IMR-90 (cell line): ENCODE results near the gene ZNF280C. TPM values are rescaled to one million over a fixed set of nuclear protein-coding genes. Genes with fewer than 3 reads are reported as not detected.

Source experiments
- ATAC-seq: fragments of 200-7000 bp; cut with Tn5 transposase; 2 replicates; pipeline ENCODE4 v1.9.1; 2020; ENCODE audit warnings: low read depth, mild to moderate bottlenecking, moderate library complexity
- BruUV-seq: library from RNA; stranded (reverse); fragments of 400-500 nt; replicated peaks from 2 replicates; lab custom pipeline; 2021; lab: Mats Ljungman, UMichigan
- CTCF ChIA-PET: fragments of 300-600 bp; formaldehyde crosslinking; extraction: SDS; loops from one replicate; lab custom pipeline; 2021; ENCODE audit warnings: antibody characterized with exemption; lab: Yijun Ruan, JAX
- POLR2A ChIA-PET: fragments of 300-600 bp; sonication (Branson Sonifier 250); formaldehyde crosslinking; loops from one replicate; lab custom pipeline; 2022; ENCODE audit warnings: antibody characterized with exemption; ENCODE audit not compliant: unreplicated experiment; lab: Charles Lee
- DNase-seq: peaks from one replicate; pipeline ENCODE4 v3.0.0; 2013
- H2AFZ ChIP-seq: replicated peaks from 2 replicates; pipeline ENCODE3; 2013; ENCODE audit warnings: low read length, mild to moderate bottlenecking; ENCODE audit not compliant: poor library complexity
- H2AK5ac ChIP-seq: 2 replicates; pipeline ENCODE4 v1.6.1; 2013; ENCODE audit warnings: low read depth, low read length, inconsistent platforms
- H2AK9ac ChIP-seq: replicated peaks from 2 replicates; pipeline ENCODE3; 2013; ENCODE audit warnings: mild to moderate bottlenecking, low read depth, low read length, moderate library complexity; ENCODE audit not compliant: poor library complexity
- H2BK120ac ChIP-seq: 2 replicates; pipeline ENCODE4 v1.6.1; 2013; ENCODE audit warnings: low read depth, low read length, inconsistent platforms
- H2BK15ac ChIP-seq: 3 replicates; pipeline ENCODE4 v1.6.1; 2013; ENCODE audit warnings: low read depth, low read length, inconsistent platforms
- H2BK20ac ChIP-seq: 2 replicates; pipeline ENCODE4 v1.6.1; 2013; ENCODE audit warnings: low read depth, mild to moderate bottlenecking, inconsistent platforms, low read length, moderate library complexity
- H2BK5ac ChIP-seq: 2 replicates; pipeline ENCODE4 v1.6.1; 2013; ENCODE audit warnings: mild to moderate bottlenecking, low read depth, low read length, inconsistent platforms; ENCODE audit not compliant: poor library complexity, severe bottlenecking
- H3K14ac ChIP-seq: replicated peaks from 2 replicates; pipeline ENCODE4 v1.6.1; 2013; ENCODE audit warnings: low read depth, low read length, inconsistent platforms
- H3K18ac ChIP-seq: 2 replicates; pipeline ENCODE4 v1.6.1; 2013; ENCODE audit warnings: low read depth, low read length, control low read depth
- H3K23ac ChIP-seq: 2 replicates; pipeline ENCODE4 v1.6.1; 2013; ENCODE audit warnings: low read depth, low read length, inconsistent platforms
- H3K27ac ChIP-seq: 2 replicates; pipeline ENCODE4 v1.5.1; 2013; ENCODE audit warnings: mild to moderate bottlenecking, control low read depth, low read length; ENCODE audit not compliant: insufficient read depth
- H3K27me3 ChIP-seq: 2 replicates; pipeline ENCODE4 v1.6.1; 2013; ENCODE audit warnings: low read length; ENCODE audit not compliant: control insufficient read depth, insufficient read depth
- H3K36me3 ChIP-seq: 2 replicates; pipeline ENCODE4 v1.6.1; 2013; ENCODE audit warnings: low read length, mixed read lengths; ENCODE audit not compliant: control insufficient read depth, insufficient read depth
- H3K4ac ChIP-seq: 2 replicates; pipeline ENCODE4 v1.6.1; 2013; ENCODE audit warnings: low read depth, low read length, inconsistent platforms
- H3K4me1 ChIP-seq: 2 replicates; pipeline ENCODE4 v1.6.1; 2013; ENCODE audit warnings: low read length, mixed read lengths; ENCODE audit not compliant: control insufficient read depth, insufficient read depth
- H3K4me2 ChIP-seq: 2 replicates; pipeline ENCODE4 v1.6.1; 2013; ENCODE audit warnings: low read depth, mild to moderate bottlenecking, control low read depth, low read length, moderate library complexity
- H3K4me3 ChIP-seq: 2 replicates; pipeline ENCODE4 v1.5.1; 2013; ENCODE audit warnings: low read depth, mild to moderate bottlenecking, control low read depth, low read length, moderate library complexity; ENCODE audit not compliant: insufficient read depth
- H3K56ac ChIP-seq: 2 replicates; pipeline ENCODE4 v1.6.1; 2013; ENCODE audit warnings: low read length, inconsistent platforms; ENCODE audit not compliant: insufficient read depth; ENCODE audit errors: extremely low read depth
- H3K79me1 ChIP-seq, 2 experiments: 2 replicates each; pipeline ENCODE4 v1.6.1; 2013; ENCODE audit warnings: low read length in 2 of 2, inconsistent platforms in 1 of 2, low read depth in 1 of 2
- H3K9ac ChIP-seq: 2 replicates; pipeline ENCODE4 v1.6.1; 2013; ENCODE audit warnings: low read depth, low read length, control low read depth
- H3K9me1 ChIP-seq: 2 replicates; pipeline ENCODE4 v1.6.1; 2013; ENCODE audit warnings: low read length, inconsistent platforms; ENCODE audit not compliant: insufficient read depth
- H3K9me3 ChIP-seq: 2 replicates; pipeline ENCODE4 v1.6.1; 2013; ENCODE audit warnings: low read length; ENCODE audit not compliant: control insufficient read depth, insufficient read depth
- H4K20me1 ChIP-seq: 2 replicates; pipeline ENCODE4 v1.6.1; 2013; ENCODE audit warnings: low read length, inconsistent platforms; ENCODE audit not compliant: insufficient read depth
- H4K5ac ChIP-seq: 2 replicates; pipeline ENCODE4 v1.6.1; 2013; ENCODE audit warnings: mild to moderate bottlenecking, low read depth, low read length, control low read depth
- H4K8ac ChIP-seq, 2 experiments: 2 replicates each; pipeline ENCODE4 v1.6.1; 2013; ENCODE audit warnings: low read depth in 2 of 2, low read length in 2 of 2, control low read depth in 1 of 2, inconsistent platforms in 1 of 2
- H4K91ac ChIP-seq: 2 replicates; pipeline ENCODE4 v1.6.1; 2013; ENCODE audit warnings: low read depth, low read length, inconsistent platforms; ENCODE audit not compliant: insufficient read depth
- BHLHE40 ChIP-seq: fragments of 150-350 bp; IDR thresholded peaks from 2 replicates; pipeline ENCODE4 v1.6.1; 2016; ENCODE audit warnings: mild to moderate bottlenecking, low read depth, low read length
- CHD1 ChIP-seq: IDR thresholded peaks from 2 replicates; pipeline ENCODE4 v1.6.1; 2012; ENCODE audit warnings: low read depth, low read length, improper control_type of control experiment
- FOS ChIP-seq: fragments of 150-350 bp; IDR thresholded peaks from 2 replicates; pipeline ENCODE4 v1.6.1; 2016; ENCODE audit warnings: low read depth, low read length
- MAFK ChIP-seq: IDR thresholded peaks from 2 replicates; pipeline ENCODE4 v1.6.1; 2012; ENCODE audit warnings: low read depth, low read length, improper control_type of control experiment
- MXI1 ChIP-seq: IDR thresholded peaks from 2 replicates; pipeline ENCODE4 v1.6.1; 2012; ENCODE audit warnings: low read depth, mild to moderate bottlenecking, low read length, moderate library complexity, borderline replicate concordance
- RCOR1 ChIP-seq: IDR thresholded peaks from 2 replicates; pipeline ENCODE4 v1.6.1; 2012; ENCODE audit warnings: mild to moderate bottlenecking, low read length, improper control_type of control experiment; ENCODE audit not compliant: insufficient replicate concordance
- RFX5 ChIP-seq: IDR thresholded peaks from 2 replicates; pipeline ENCODE4 v1.8.0; 2012; ENCODE audit warnings: low read depth, mild to moderate bottlenecking, low read length, moderate library complexity
- SMC3 ChIP-seq: fragments of 150-350 bp; IDR thresholded peaks from 2 replicates; pipeline ENCODE4 v1.6.1; 2016; ENCODE audit warnings: low read depth, mild to moderate bottlenecking, antibody characterized with exemption, low read length, moderate library complexity
- WGBS, 2 experiments: methylation state at CpG; one replicate each; pipeline versions ENCODE4 v1.1.5 to v1.1.7; 2013; ENCODE audit warnings: missing lambda C conversion rate in 2 of 2; ENCODE audit not compliant: insufficient read length in 1 of 2; ENCODE audit errors: extremely low coverage in 2 of 2; 5-methylcytosine and 5-hydroxymethylcytosine counted together
- dilution Hi-C: fragments of 300-500 bp; cut with HindIII; formaldehyde crosslinking; loops from one replicate; pipeline ENCODE4 v1.14.3; 2018; ENCODE audit warnings: low sequenced_read_pairs; ENCODE audit not compliant: unreplicated experiment
- in situ Hi-C: fragments of 300-500 bp; cut with MboI; formaldehyde crosslinking; loops from 3 replicates; pipeline ENCODE4 v1.14.3; 2019; ENCODE audit warnings: low sequenced_read_pairs, inconsistent platforms, mixed read lengths
- intact Hi-C: fragments of 100-400 bp; cut with micrococcal nuclease; formaldehyde crosslinking; loops from 2 replicates; pipeline ENCODE4 v1.10.0; 2022
- polyA plus RNA-seq, 3 experiments: library from polyadenylated mRNA; depleted of rRNA; stranded (reverse); fragments of >200 nt; gene quantifications; 2 replicates each; pipeline ENCODE4 v1.2.3, GENCODE V29; 2012; ENCODE audit warnings: low replicate concordance in 1 of 3
- total RNA-seq: library from RNA; depleted of rRNA; stranded (reverse); fragments of >200 nt; gene quantifications from 2 replicates; pipeline ENCODE4 v1.2.3, GENCODE V29; 2012
- TF ChIP-seq, protein P1 (sequence below): fragments of 150-350 bp; IDR thresholded peaks from 2 replicates; pipeline ENCODE4 v1.6.1; 2016; ENCODE audit warnings: low read depth, mild to moderate bottlenecking, low read length, moderate library complexity, borderline replicate concordance
- TF ChIP-seq, protein P2 (sequence below): conservative IDR thresholded peaks from 2 replicates; pipeline ENCODE4 v1.5.1; 2012; ENCODE audit warnings: mild to moderate bottlenecking, low read depth, low read length, improper control_type of control experiment
- TF ChIP-seq, protein P3 (sequence below): fragments of 150-350 bp; IDR thresholded peaks from 2 replicates; pipeline ENCODE4 v1.6.1; 2017; ENCODE audit warnings: mild to moderate bottlenecking, antibody characterized with exemption, low read length, low read depth

ZNF280C gene
- total and polyA plus RNA-seq, 2 of the 4 experiments (the other 2 are of a cell fraction) = 3.1 to 4.5 TPM

DNA sequence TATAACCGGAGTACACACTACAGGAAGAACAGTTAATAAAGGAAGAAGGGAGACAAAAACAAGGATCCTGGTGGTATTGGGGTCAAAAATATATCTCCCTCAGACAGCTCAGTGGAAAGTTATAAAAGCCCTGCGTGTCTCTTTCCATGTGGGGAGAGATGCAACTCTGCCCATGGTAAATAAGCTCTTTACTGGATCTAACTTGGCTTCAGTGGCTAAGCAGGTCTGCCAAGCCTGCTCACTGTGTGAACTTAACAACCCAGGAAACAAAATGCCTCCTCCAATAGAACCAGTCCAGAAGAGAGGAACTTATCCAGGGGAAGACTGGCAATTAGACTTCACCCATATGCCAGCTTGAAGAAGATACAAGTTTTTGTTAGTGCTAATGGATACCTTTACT lies 17.0 kb upstream of the ZNF280C start:
- no peaks in the 10 kb centered on the region for H3K79me1 ChIP-seq
- no peak overlapping the region for H3K14ac ChIP-seq
- H3K4ac ChIP-seq = no peak overlapping the region
- dilution Hi-C loops = no loop called here
- no peak overlapping the region for H3K4me3 ChIP-seq
- no peak overlapping the region for H3K56ac ChIP-seq
- H2BK15ac ChIP-seq = no peak overlapping the region
- H2BK20ac ChIP-seq = no peak overlapping the region
- no peak overlapping the region for H3K23ac ChIP-seq
- H3K18ac ChIP-seq = no peak overlapping the region
- WGBS, 2 experiments = no CpG with 5 or more reads among the region's 2 CpGs
- no peak overlapping the region for H3K4me2 ChIP-seq
- ATAC-seq = no peak
- CTCF ChIA-PET = no interaction called here
- no peaks in the 10 kb centered on the region for H3K9me1 ChIP-seq
- H2BK120ac ChIP-seq = no peak overlapping the region
- H4K8ac ChIP-seq = no peak overlapping the region
- H3K27ac ChIP-seq = no peak overlapping the region
- in situ Hi-C loops = loop anchor here (25.0 kb wide), 1 partner anchor 102 kb away; the partner anchor contains the start of gene GPR119
- H4K20me1 ChIP-seq = no peaks in the 10 kb centered on the region
- intact Hi-C loops = no loop called here
- TF ChIP-seq SMC3 = no peak
- no peak for TF ChIP-seq BHLHE40
- TF ChIP-seq, protein P1, sequence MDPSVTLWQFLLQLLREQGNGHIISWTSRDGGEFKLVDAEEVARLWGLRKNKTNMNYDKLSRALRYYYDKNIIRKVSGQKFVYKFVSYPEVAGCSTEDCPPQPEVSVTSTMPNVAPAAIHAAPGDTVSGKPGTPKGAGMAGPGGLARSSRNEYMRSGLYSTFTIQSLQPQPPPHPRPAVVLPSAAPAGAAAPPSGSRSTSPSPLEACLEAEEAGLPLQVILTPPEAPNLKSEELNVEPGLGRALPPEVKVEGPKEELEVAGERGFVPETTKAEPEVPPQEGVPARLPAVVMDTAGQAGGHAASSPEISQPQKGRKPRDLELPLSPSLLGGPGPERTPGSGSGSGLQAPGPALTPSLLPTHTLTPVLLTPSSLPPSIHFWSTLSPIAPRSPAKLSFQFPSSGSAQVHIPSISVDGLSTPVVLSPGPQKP = no peak
- TF ChIP-seq RCOR1 = no peak
- TF ChIP-seq, protein P2, sequence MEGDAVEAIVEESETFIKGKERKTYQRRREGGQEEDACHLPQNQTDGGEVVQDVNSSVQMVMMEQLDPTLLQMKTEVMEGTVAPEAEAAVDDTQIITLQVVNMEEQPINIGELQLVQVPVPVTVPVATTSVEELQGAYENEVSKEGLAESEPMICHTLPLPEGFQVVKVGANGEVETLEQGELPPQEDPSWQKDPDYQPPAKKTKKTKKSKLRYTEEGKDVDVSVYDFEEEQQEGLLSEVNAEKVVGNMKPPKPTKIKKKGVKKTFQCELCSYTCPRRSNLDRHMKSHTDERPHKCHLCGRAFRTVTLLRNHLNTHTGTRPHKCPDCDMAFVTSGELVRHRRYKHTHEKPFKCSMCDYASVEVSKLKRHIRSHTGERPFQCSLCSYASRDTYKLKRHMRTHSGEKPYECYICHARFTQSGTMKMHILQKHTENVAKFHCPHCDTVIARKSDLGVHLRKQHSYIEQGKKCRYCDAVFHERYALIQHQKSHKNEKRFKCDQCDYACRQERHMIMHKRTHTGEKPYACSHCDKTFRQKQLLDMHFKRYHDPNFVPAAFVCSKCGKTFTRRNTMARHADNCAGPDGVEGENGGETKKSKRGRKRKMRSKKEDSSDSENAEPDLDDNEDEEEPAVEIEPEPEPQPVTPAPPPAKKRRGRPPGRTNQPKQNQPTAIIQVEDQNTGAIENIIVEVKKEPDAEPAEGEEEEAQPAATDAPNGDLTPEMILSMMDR = no peak
- no peak for TF ChIP-seq CHD1
- TF ChIP-seq RFX5 = no peak
- TF ChIP-seq FOS = no peak
- TF ChIP-seq MXI1 = no peak
- no peak for TF ChIP-seq MAFK
- TF ChIP-seq, protein P3, sequence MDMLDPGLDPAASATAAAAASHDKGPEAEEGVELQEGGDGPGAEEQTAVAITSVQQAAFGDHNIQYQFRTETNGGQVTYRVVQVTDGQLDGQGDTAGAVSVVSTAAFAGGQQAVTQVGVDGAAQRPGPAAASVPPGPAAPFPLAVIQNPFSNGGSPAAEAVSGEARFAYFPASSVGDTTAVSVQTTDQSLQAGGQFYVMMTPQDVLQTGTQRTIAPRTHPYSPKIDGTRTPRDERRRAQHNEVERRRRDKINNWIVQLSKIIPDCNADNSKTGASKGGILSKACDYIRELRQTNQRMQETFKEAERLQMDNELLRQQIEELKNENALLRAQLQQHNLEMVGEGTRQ = no peak
- no peak overlapping the region for H2BK5ac ChIP-seq
- H3K4me1 ChIP-seq = no peaks in the 10 kb centered on the region
- no peak overlapping the region for H2AFZ ChIP-seq
- H2AK5ac ChIP-seq = no peak overlapping the region
- POLR2A ChIA-PET = no interaction called here
- H4K91ac ChIP-seq = no peak overlapping the region
- H4K5ac ChIP-seq = no peak overlapping the region
- no peak overlapping the region for H2AK9ac ChIP-seq
- H3K36me3 ChIP-seq = no peaks in the 10 kb centered on the region
- no peak overlapping the region for H3K9ac ChIP-seq
- peaks cover 3% of the 10 kb centered on the region for H3K27me3 ChIP-seq
- H3K9me3 ChIP-seq = no peaks in the 10 kb centered on the region
- DNase-seq = no peak
- BruUV-seq = no TSS peak
